HUES64 (cell line): ENCODE measurements around the gene FGD5.
"Not testable (repeated sequence)": the region's sequence is repeated elsewhere in the genome, so short reads cannot be mapped to it uniquely, and the experiment has no call there.

Source experiments
- H3K27ac ChIP-seq: 2 replicates; pipeline ENCODE4 v1.7.0; 2013; ENCODE audit warnings: low read depth, low read length, inconsistent platforms
- H3K27me3 ChIP-seq: 2 replicates; pipeline ENCODE4 v1.6.1; 2013; ENCODE audit warnings: mild to moderate bottlenecking, low read length; ENCODE audit not compliant: insufficient read depth
- H3K36me3 ChIP-seq: 2 replicates; pipeline ENCODE4 v1.6.1; 2013; ENCODE audit warnings: mild to moderate bottlenecking, low read length; ENCODE audit not compliant: insufficient read depth
- H3K4me1 ChIP-seq: 2 replicates; pipeline ENCODE4 v1.6.1; 2013; ENCODE audit warnings: mild to moderate bottlenecking, low read length, moderate library complexity; ENCODE audit not compliant: insufficient read depth
- H3K4me3 ChIP-seq: 2 replicates; pipeline ENCODE4 v1.5.1; 2013; ENCODE audit warnings: mild to moderate bottlenecking, low read length, moderate library complexity
- H3K9ac ChIP-seq: 2 replicates; pipeline ENCODE4 v1.6.1; 2013; ENCODE audit warnings: mild to moderate bottlenecking, low read depth, low read length
- H3K9me3 ChIP-seq: 2 replicates; pipeline ENCODE4 v1.6.1; 2013; ENCODE audit warnings: low read depth, low read length; ENCODE audit not compliant: insufficient read depth
- WGBS: fragments of 150-250, 120-280 bp; methylation state at CpG from one replicate; pipeline ENCODE4 v1.1.7; 2013; ENCODE audit warnings: missing lambda C conversion rate; 5-methylcytosine and 5-hydroxymethylcytosine counted together

FGD5 gene

GRCh38 chr3:14808502-14809266 lies 10.1 kb upstream of the FGD5 start:
- Histone ChIP-seq H3K36me3 (no peaks in the 10 kb centered on the region), H3K9ac (no peak overlapping the region), H3K27me3 (peaks cover 49% of the 10 kb centered on the region), H3K27ac (no peak overlapping the region), H3K4me3 (no peak overlapping the region), H3K4me1 (peaks cover 9% of the 10 kb centered on the region; the same call in 1 of the 2 replicates), H3K9me3 (no peaks in the 10 kb centered on the region)
- 89% methylated on average over 5 of the region's 5 CpGs for WGBS

GRCh38 chr3:14809611-14810010 lies 9.2 kb upstream of the FGD5 start:
- 71% methylated on average over 7 of the region's 9 CpGs for WGBS
- not testable (repeated sequence) for H3K9ac ChIP-seq, H3K9me3 ChIP-seq, H3K27ac ChIP-seq, H3K36me3 ChIP-seq
- Histone ChIP-seq H3K4me3 (peak overlapping the region; percentile 60), H3K27me3 (peaks cover 49% of the 10 kb centered on the region), H3K4me1 (peaks cover 16% of the 10 kb centered on the region; the same call in 1 of the 2 replicates)

- peaks cover 49% of the 10 kb centered on the region for H3K27me3 ChIP-seq
- no peaks in the 10 kb centered on the region for H3K36me3 ChIP-seq
- H3K27ac ChIP-seq, result no peak overlapping the region
- H3K4me1 ChIP-seq, result peaks cover 16% of the 10 kb centered on the region; the same call in 1 of the 2 replicates
- no peaks in the 10 kb centered on the region for H3K9me3 ChIP-seq
- peak overlapping the region; percentile 79 for H3K4me3 ChIP-seq
- 2% methylated on average over 73 of the region's 85 CpGs for WGBS
- no peak overlapping the region for H3K9ac ChIP-seq
Measured at GRCh38 chr3:14810070-14810791, 8.5 kb upstream of the FGD5 start.

- peak overlapping the region; percentile 25; the same call in 1 of the 2 replicates for H3K9ac ChIP-seq
Measured at GRCh38 chr3:14810801-14811661, 7.7 kb upstream of the FGD5 start.

GRCh38 chr3:14811684-14812083 lies 7.1 kb upstream of the FGD5 start:
- no peak overlapping the region; the same call in 1 of the 2 replicates for H3K9ac ChIP-seq
- peak overlapping the region; percentile 79 for H3K4me3 ChIP-seq
- WGBS, result 32% methylated on average over 7 of the region's 7 CpGs
- H3K27ac ChIP-seq, result no peak overlapping the region
- peaks cover 49% of the 10 kb centered on the region for H3K27me3 ChIP-seq
- no peaks in the 10 kb centered on the region for H3K36me3 ChIP-seq
- peaks cover 16% of the 10 kb centered on the region; the same call in 1 of the 2 replicates for H3K4me1 ChIP-seq
- no peaks in the 10 kb centered on the region for H3K9me3 ChIP-seq

More at GRCh38 chr3:14810801-14811661, 7.7 kb upstream of the FGD5 start:
- Histone ChIP-seq H3K4me1 (peaks cover 16% of the 10 kb centered on the region; the same call in 1 of the 2 replicates), H3K4me3 (peak overlapping the region; percentile 79), H3K27me3 (peaks cover 49% of the 10 kb centered on the region), H3K9me3 (no peaks in the 10 kb centered on the region), H3K27ac (no peak overlapping the region), H3K36me3 (no peaks in the 10 kb centered on the region)
- WGBS, result under 1% methylated on average over 78 of the region's 78 CpGs

GRCh38 chr3:14812196-14812790 lies 6.5 kb upstream of the FGD5 start:
- no peak overlapping the region for H3K4me3 ChIP-seq
- peaks cover 49% of the 10 kb centered on the region for H3K27me3 ChIP-seq
- no peaks in the 10 kb centered on the region for H3K36me3 ChIP-seq
- H3K4me1 ChIP-seq, result peaks cover 16% of the 10 kb centered on the region; the same call in 1 of the 2 replicates
- 80% methylated on average over 9 of the region's 9 CpGs for WGBS
- no peak overlapping the region for H3K27ac ChIP-seq
- no peaks in the 10 kb centered on the region for H3K9me3 ChIP-seq
- no peak overlapping the region for H3K9ac ChIP-seq

GRCh38 chr3:14814411-14814871 lies 4.3 kb upstream of the FGD5 start:
- no peak overlapping the region for H3K27ac ChIP-seq
- peaks cover 16% of the 10 kb centered on the region; the same call in 1 of the 2 replicates for H3K4me1 ChIP-seq
- no peaks in the 10 kb centered on the region for H3K9me3 ChIP-seq
- H3K9ac ChIP-seq, result no peak overlapping the region
- 72% methylated on average over 4 of the region's 4 CpGs for WGBS
- no peaks in the 10 kb centered on the region for H3K36me3 ChIP-seq
- peaks cover 33% of the 10 kb centered on the region for H3K27me3 ChIP-seq
- H3K4me3 ChIP-seq, result no peak overlapping the region

- H3K27me3 ChIP-seq, result peaks cover 16% of the 10 kb centered on the region
- H3K4me3 ChIP-seq, result no peak overlapping the region
- H3K9me3 ChIP-seq, result no peaks in the 10 kb centered on the region
- H3K4me1 ChIP-seq, result peaks cover 13% of the 10 kb centered on the region; the same call in 1 of the 2 replicates
- no peak overlapping the region for H3K27ac ChIP-seq
- H3K9ac ChIP-seq, result no peak overlapping the region
- WGBS, result 95% methylated on average over 3 of the region's 3 CpGs
- no peaks in the 10 kb centered on the region for H3K36me3 ChIP-seq
Measured at GRCh38 chr3:14816359-14816758, 2.4 kb upstream of the FGD5 start.

GRCh38 chr3:14819671-14820070 lies 909 bp downstream of the FGD5 start:
- no peak overlapping the region for H3K9ac ChIP-seq
- no peaks in the 10 kb centered on the region for H3K36me3 ChIP-seq
- no peak overlapping the region for H3K27ac ChIP-seq
- no peak overlapping the region for H3K4me3 ChIP-seq
- no peaks in the 10 kb centered on the region for H3K27me3 ChIP-seq
- WGBS, result 90% methylated on average over 10 of the region's 10 CpGs
- no peaks in the 10 kb centered on the region for H3K9me3 ChIP-seq
- H3K4me1 ChIP-seq, result peaks cover 13% of the 10 kb centered on the region

- WGBS, result 95% methylated on average over 17 of the region's 17 CpGs
Measured at GRCh38 chr3:14820156-14820555, 1.4 kb downstream of the FGD5 start.

More at GRCh38 chr3:14820156-14820555, 1.4 kb downstream of the FGD5 start:
- H3K4me3 ChIP-seq, result no peak overlapping the region
- H3K27me3 ChIP-seq, result no peaks in the 10 kb centered on the region
- H3K36me3 ChIP-seq, result no peaks in the 10 kb centered on the region
- H3K9ac ChIP-seq, result no peak overlapping the region
- H3K27ac ChIP-seq, result no peak overlapping the region
- peaks cover 13% of the 10 kb centered on the region for H3K4me1 ChIP-seq
- no peaks in the 10 kb centered on the region for H3K9me3 ChIP-seq
